AG04450 (cell line): ENCODE data around the gene GALR1. TPM values are rescaled to one million over a fixed set of nuclear protein-coding genes. Genes with fewer than 3 reads are reported as not detected.

Experiments used
- CTCF ChIA-PET: fragments of 300-600, 350-600 bp; formaldehyde crosslinking; extraction: SDS; loops from one replicate; lab custom pipeline; 2022; ENCODE audit warnings: antibody characterized with exemption, inconsistent platforms; lab: Charles Lee
- POLR2A ChIA-PET: fragments of 350-600 bp; formaldehyde crosslinking; extraction: SDS; loops from one replicate; lab custom pipeline; 2021; ENCODE audit warnings: antibody characterized with exemption, inconsistent platforms; lab: Yijun Ruan, JAX
- DNase-seq: peaks from one replicate; pipeline ENCODE4 v3.0.0-alpha.2; 2011; ENCODE audit warnings: low read depth, low spot score
- H3K27ac ChIP-seq: one replicate; pipeline ENCODE4 v1.5.1; 2012; ENCODE audit warnings: low read depth, low read length, control low read depth
- H3K27me3 ChIP-seq: one replicate; pipeline ENCODE4 v1.6.0; 2012; ENCODE audit warnings: low read length; ENCODE audit not compliant: control insufficient read depth, insufficient read depth
- H3K4me3 ChIP-seq: 2 replicates; pipeline ENCODE4 v1.5.1; 2011; ENCODE audit warnings: mild to moderate bottlenecking, low read depth, low read length, control low read depth
- H3K9me3 ChIP-seq: 2 replicates; pipeline ENCODE4 v1.5.1; 2012; ENCODE audit warnings: low read length; ENCODE audit not compliant: control insufficient read depth, insufficient read depth
- CTCF ChIP-seq: IDR thresholded peaks from 2 replicates; pipeline ENCODE4 v1.5.1; 2011; ENCODE audit warnings: low read depth, low read length, control low read depth, inconsistent platforms
- polyA plus RNA-seq: library from polyadenylated mRNA; depleted of rRNA; stranded (reverse); fragments of >200 nt; gene quantifications from 2 replicates; pipeline ENCODE4 v1.2.3, GENCODE V29; 2011

Gene GALR1
- polyA plus RNA-seq, 1 experiment = not detected

GRCh38 chr18:77314511-77314910 lies 64.9 kb downstream of the GALR1 start:
- H3K9me3 ChIP-seq = peaks cover 9% of the 10 kb centered on the region
- no peaks in the 10 kb centered on the region for H3K27me3 ChIP-seq
- no peak overlapping the region for H3K27ac ChIP-seq
- no peak for TF ChIP-seq CTCF
- no peak overlapping the region for H3K4me3 ChIP-seq
- POLR2A ChIA-PET = no interaction called here
- CTCF ChIA-PET = no interaction called here
- no peak for DNase-seq

GRCh38 chr18:77314952-77315351 lies 65.3 kb downstream of the GALR1 start:
- Histone ChIP-seq H3K27ac (no peak overlapping the region), H3K9me3 (peaks cover 9% of the 10 kb centered on the region), H3K4me3 (no peak overlapping the region), H3K27me3 (no peaks in the 10 kb centered on the region)
- DNase-seq = no peak
- TF ChIP-seq CTCF = no peak
- ChIA-PET CTCF (no interaction called here), POLR2A (no interaction called here)

- Histone ChIP-seq H3K27me3 (no peaks in the 10 kb centered on the region), H3K9me3 (peaks cover 9% of the 10 kb centered on the region), H3K4me3 (no peak overlapping the region), H3K27ac (no peak overlapping the region)
- no peak for DNase-seq
- no peak for TF ChIP-seq CTCF
- CTCF ChIA-PET = no interaction called here
- POLR2A ChIA-PET = no interaction called here
Observed at GRCh38 chr18:77316008-77316407, 66.4 kb downstream of the GALR1 start.

GRCh38 chr18:77316641-77317040 lies 67.0 kb downstream of the GALR1 start:
- ChIA-PET POLR2A (no interaction called here), CTCF (no interaction called here)
- H3K4me3 ChIP-seq = no peak overlapping the region
- TF ChIP-seq CTCF = no peak
- H3K27me3 ChIP-seq = no peaks in the 10 kb centered on the region
- no peak for DNase-seq
- H3K9me3 ChIP-seq = peaks cover 9% of the 10 kb centered on the region
- H3K27ac ChIP-seq = no peak overlapping the region

- Histone ChIP-seq H3K4me3 (no peak overlapping the region), H3K27ac (no peak overlapping the region), H3K9me3 (peaks cover 10% of the 10 kb centered on the region), H3K27me3 (no peaks in the 10 kb centered on the region)
- no peak for TF ChIP-seq CTCF
- ChIA-PET POLR2A (no interaction called here), CTCF (no interaction called here)
- DNase-seq = no peak
Observed at GRCh38 chr18:77320971-77321559, 71.4 kb downstream of the GALR1 start.
